CD4-positive, alpha-beta T cell (primary cell): ENCODE results near the gene SMYD3. TPM values are rescaled to one million over a fixed set of nuclear protein-coding genes. Genes with fewer than 3 reads are reported as not detected.

Experiments used
- ATAC-seq: fragments of 200-7000 bp; cut with Tn5 transposase; one replicate; pipeline ENCODE4 v1.10.0; 2022; ENCODE audit warnings: mild to moderate bottlenecking; ENCODE audit not compliant: poor library complexity
- CTCF ChIA-PET: fragments of 350-600 bp; sonication (Branson Sonifier 250); formaldehyde crosslinking; loops from one replicate; lab custom pipeline; 2021; ENCODE audit warnings: antibody characterized with exemption, inconsistent platforms; lab: Charles Lee
- POLR2A ChIA-PET: fragments of 350-600 bp; sonication (Branson Sonifier 250); formaldehyde crosslinking; loops from one replicate; lab custom pipeline; 2021; ENCODE audit warnings: antibody characterized with exemption, inconsistent platforms; lab: Charles Lee
- DNase-seq, 14 experiments: peaks; one replicate each; pipeline ENCODE4 v3.0.0-alpha.2; 2013 to 2020; ENCODE audit warnings: mixed read lengths in 2 of 14
- H3K27ac ChIP-seq, 2 donors: one replicate each; pipeline versions ENCODE4 v1.5.1 to v1.7.0; 2013; ENCODE audit warnings: low read length in 2 of 2, low read depth in 1 of 2, mild to moderate bottlenecking in 1 of 2
- H3K27me3 ChIP-seq, 2 experiments: 1 replicate in 1 of 2; 2 replicates in 1 of 2; pipeline versions ENCODE4 v1.6.1 to v1.7.0; 2013; ENCODE audit warnings: low read length in 2 of 2, control low read depth in 1 of 2, mild to moderate bottlenecking in 1 of 2, moderate library complexity in 1 of 2; ENCODE audit not compliant: insufficient read depth in 2 of 2, control insufficient read depth in 1 of 2
- H3K36me3 ChIP-seq: one replicate; pipeline ENCODE4 v1.6.1; 2013; ENCODE audit warnings: low read length, control low read depth; ENCODE audit not compliant: insufficient read depth
- H3K4me1 ChIP-seq: one replicate; pipeline ENCODE4 v1.6.1; 2013; ENCODE audit warnings: low read length, control low read depth; ENCODE audit not compliant: insufficient read depth
- H3K4me3 ChIP-seq: one replicate; pipeline ENCODE4 v1.5.1; 2013; ENCODE audit warnings: mild to moderate bottlenecking, low read length, moderate library complexity
- H3K9me3 ChIP-seq, 2 experiments: 1 replicate in 1 of 2; 2 replicates in 1 of 2; pipeline versions ENCODE4 v1.6.1 to v1.7.0; 2013; ENCODE audit warnings: low read length in 2 of 2, mild to moderate bottlenecking in 2 of 2, control low read depth in 1 of 2, moderate library complexity in 1 of 2; ENCODE audit not compliant: control insufficient read depth in 1 of 2, insufficient read depth in 1 of 2
- H3K27ac Mint-ChIP-seq: one replicate; pipeline ENCODE4 v1.8.0; 2020; ENCODE audit warnings: mixed read lengths
- H3K27me3 Mint-ChIP-seq: one replicate; pipeline ENCODE4 v1.8.0; 2021; ENCODE audit warnings: mixed read lengths
- H3K36me3 Mint-ChIP-seq: one replicate; pipeline ENCODE4 v1.8.0; 2021; ENCODE audit warnings: low read depth, mixed read lengths
- H3K4me1 Mint-ChIP-seq: one replicate; pipeline ENCODE4 v1.8.0; 2021; ENCODE audit warnings: low read depth, mixed read lengths
- H3K4me3 Mint-ChIP-seq: one replicate; pipeline ENCODE4 v1.8.0; 2020; ENCODE audit warnings: mild to moderate bottlenecking, mixed read lengths
- H3K9me3 Mint-ChIP-seq: one replicate; pipeline ENCODE4 v1.8.0; 2020; ENCODE audit warnings: mixed read lengths
- CTCF ChIP-seq: fragments of 200-600 bp; IDR thresholded peaks from one replicate; pipeline ENCODE4 v1.8.0; 2022; ENCODE audit warnings: antibody characterized with exemption, mild to moderate bottlenecking
- intact Hi-C, 2 experiments: fragments of 100-400 bp; cut with DNase I in 1 of 2; cut with micrococcal nuclease in 1 of 2; formaldehyde crosslinking; loops; one replicate each; pipeline versions ENCODE4 v1.15.1 to v1.9.0; 2023 to 2025; cut with DNase I, micrococcal nuclease
- total RNA-seq, 174 experiments: library from RNA in 2 of 174; stranded (reverse) in 2 of 174; gene quantifications; one replicate each; pipeline ENCODE4 v1.2.3 and lab custom pipeline; 2021 to 2026

SMYD3 gene
- total RNA-seq, 2 experiments from 2014 or later, result 18.8 to 19.6 TPM

- Histone ChIP-seq H3K4me3 (no peak overlapping the region), H3K4me1 (no peaks in the 10 kb centered on the region), H3K9me3 (no peaks in the 10 kb centered on the region), H3K36me3 (no peaks in the 10 kb centered on the region), H3K27me3 (no peaks in the 10 kb centered on the region), H3K27ac (no peak overlapping the region)
- ChIA-PET CTCF (no interaction called here), POLR2A (no interaction called here)
- intact Hi-C loops, result no loop called here
- Mint-ChIP-seq H3K27ac (no peak overlapping the region), H3K9me3 (no peaks in the 10 kb centered on the region), H3K27me3 (no peaks in the 10 kb centered on the region), H3K36me3 (peaks cover 6% of the 10 kb centered on the region), H3K4me1 (no peaks in the 10 kb centered on the region), H3K4me3 (no peak overlapping the region)
- DNase-seq (no peak), ATAC-seq (no peak)
- TF ChIP-seq CTCF, result no peak
These were observed 376.0 kb downstream of the SMYD3 start for GRCh38 chr1:246131095-246131494.

GRCh38 chr1:246128494-246129069 is 378.5 kb downstream of the SMYD3 start:
- intact Hi-C loops, result no loop called here
- CTCF ChIA-PET, result no interaction called here
- Mint-ChIP-seq H3K9me3 (no peaks in the 10 kb centered on the region), H3K4me1 (no peaks in the 10 kb centered on the region), H3K27me3 (no peaks in the 10 kb centered on the region), H3K36me3 (peaks cover 10% of the 10 kb centered on the region), H3K27ac (no peak overlapping the region), H3K4me3 (no peak overlapping the region)
- Histone ChIP-seq H3K9me3 (no peaks in the 10 kb centered on the region), H3K4me1 (no peaks in the 10 kb centered on the region), H3K4me3 (no peak overlapping the region), H3K27ac (no peak overlapping the region), H3K36me3 (no peaks in the 10 kb centered on the region), H3K27me3 (no peaks in the 10 kb centered on the region)
- ATAC-seq, result no peak
- no peak for TF ChIP-seq CTCF
- POLR2A ChIA-PET, result no interaction called here
- DNase-seq, result no peak

- no peak overlapping the region for H3K27ac Mint-ChIP-seq
- no peak for ATAC-seq
- Histone ChIP-seq H3K9me3 (no peaks in the 10 kb centered on the region), H3K27me3 (no peaks in the 10 kb centered on the region), H3K4me1 (no peaks in the 10 kb centered on the region), H3K27ac (no peak overlapping the region), H3K4me3 (no peak overlapping the region), H3K36me3 (no peaks in the 10 kb centered on the region)
- ChIA-PET CTCF (interaction anchor here (1.2 kb wide), 1 partner anchor 11 kb away, joined by 3 read pairs; no protein-coding TSS in a partner anchor), POLR2A (no interaction called here)
- no peaks in the 10 kb centered on the region for H3K9me3 Mint-ChIP-seq
- H3K4me3 Mint-ChIP-seq, result no peak overlapping the region
- no peaks in the 10 kb centered on the region for H3K27me3 Mint-ChIP-seq
- no peak for DNase-seq
- intact Hi-C loops, result no loop called here
- H3K36me3 Mint-ChIP-seq, result peaks cover 10% of the 10 kb centered on the region
- no peak for TF ChIP-seq CTCF
- no peaks in the 10 kb centered on the region for H3K4me1 Mint-ChIP-seq
These were observed 380.5 kb downstream of the SMYD3 start for GRCh38 chr1:246126580-246126979.
